HL-60 (cell line): ENCODE data around the gene ASF1A.

Experiments
- POLR2AphosphoS5 ChIP-seq: IDR thresholded peaks from 2 replicates; pipeline ENCODE4 v1.6.1; 2012; ENCODE audit warnings: low read depth
- TF ChIP-seq, protein P1 (sequence below): IDR thresholded peaks from one replicate; pipeline ENCODE4 v1.5.1; 2011; ENCODE audit warnings: low read length, control low read depth, inconsistent platforms; ENCODE audit not compliant: insufficient read depth

DNA sequence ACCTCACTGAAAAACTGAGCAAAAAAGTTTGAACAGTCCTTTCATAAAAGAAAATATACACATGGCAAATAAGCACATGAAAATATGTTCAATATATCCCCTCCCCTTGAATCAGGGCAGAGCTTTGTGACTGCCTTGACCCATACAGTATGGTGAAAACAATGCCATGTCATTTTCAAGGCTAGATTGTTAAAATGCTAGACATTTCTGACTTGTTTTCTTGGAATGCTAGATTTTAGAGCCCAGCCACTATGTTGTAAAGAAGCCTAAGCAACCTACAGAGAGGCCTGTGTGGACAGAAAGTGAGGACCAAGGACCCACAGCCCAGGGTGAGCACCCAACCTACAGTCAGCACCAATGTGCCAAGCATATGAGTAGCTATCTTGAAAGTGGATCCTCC, 17.1 kb upstream of the ASF1A start:
- TF ChIP-seq, protein P1, sequence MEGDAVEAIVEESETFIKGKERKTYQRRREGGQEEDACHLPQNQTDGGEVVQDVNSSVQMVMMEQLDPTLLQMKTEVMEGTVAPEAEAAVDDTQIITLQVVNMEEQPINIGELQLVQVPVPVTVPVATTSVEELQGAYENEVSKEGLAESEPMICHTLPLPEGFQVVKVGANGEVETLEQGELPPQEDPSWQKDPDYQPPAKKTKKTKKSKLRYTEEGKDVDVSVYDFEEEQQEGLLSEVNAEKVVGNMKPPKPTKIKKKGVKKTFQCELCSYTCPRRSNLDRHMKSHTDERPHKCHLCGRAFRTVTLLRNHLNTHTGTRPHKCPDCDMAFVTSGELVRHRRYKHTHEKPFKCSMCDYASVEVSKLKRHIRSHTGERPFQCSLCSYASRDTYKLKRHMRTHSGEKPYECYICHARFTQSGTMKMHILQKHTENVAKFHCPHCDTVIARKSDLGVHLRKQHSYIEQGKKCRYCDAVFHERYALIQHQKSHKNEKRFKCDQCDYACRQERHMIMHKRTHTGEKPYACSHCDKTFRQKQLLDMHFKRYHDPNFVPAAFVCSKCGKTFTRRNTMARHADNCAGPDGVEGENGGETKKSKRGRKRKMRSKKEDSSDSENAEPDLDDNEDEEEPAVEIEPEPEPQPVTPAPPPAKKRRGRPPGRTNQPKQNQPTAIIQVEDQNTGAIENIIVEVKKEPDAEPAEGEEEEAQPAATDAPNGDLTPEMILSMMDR, result no peak
- no peak for TF ChIP-seq POLR2AphosphoS5
